CD4-positive, CD25-positive, alpha-beta regulatory T cell (primary cell): Measurements from ENCODE around the gene PCDHA1. TPM values are rescaled to one million over a fixed set of nuclear protein-coding genes. Genes with fewer than 3 reads are reported as not detected.

Experiments
- ATAC-seq, 2 donors: fragments of 150-1000 bp; cut with Tn5 transposase; one replicate each; pipeline ENCODE4 v1.10.0; 2021; ENCODE audit warnings: low read depth in 2 of 2, moderate number of reproducible peaks in 2 of 2, moderate library complexity in 1 of 2
- DNase-seq, 3 donors: peaks; one replicate each; pipeline versions ENCODE4 v3.0.0 to v3.0.0-alpha.2; 2012 to 2022; ENCODE audit warnings: mixed read lengths in 1 of 3
- H3K27ac ChIP-seq: one replicate; pipeline ENCODE4 v1.7.0; 2013; ENCODE audit warnings: mild to moderate bottlenecking, low read length; ENCODE audit not compliant: insufficient read depth, poor library complexity, severe bottlenecking
- H3K27me3 ChIP-seq: one replicate; pipeline ENCODE4 v1.7.0; 2013; ENCODE audit warnings: low read length; ENCODE audit not compliant: control insufficient read depth, insufficient read depth
- H3K36me3 ChIP-seq: one replicate; pipeline ENCODE4 v1.7.0; 2013; ENCODE audit warnings: mild to moderate bottlenecking, low read length, moderate library complexity; ENCODE audit not compliant: control insufficient read depth, insufficient read depth
- H3K4me1 ChIP-seq: 2 replicates; pipeline ENCODE4 v1.7.0; 2013; ENCODE audit warnings: mild to moderate bottlenecking, low read length; ENCODE audit not compliant: insufficient read depth, control insufficient read depth, poor library complexity, severe bottlenecking
- H3K4me3 ChIP-seq: one replicate; pipeline ENCODE4 v1.7.0; 2013; ENCODE audit warnings: low read depth, mild to moderate bottlenecking, low read length, moderate library complexity
- H3K9me3 ChIP-seq, 2 experiments: 1 replicate in 1 of 2; 2 replicates in 1 of 2; pipeline ENCODE4 v1.7.0; 2013; ENCODE audit warnings: low read length in 2 of 2, mild to moderate bottlenecking in 1 of 2, moderate library complexity in 1 of 2; ENCODE audit not compliant: control insufficient read depth in 2 of 2
- H3K27ac Mint-ChIP-seq, 3 donors: one replicate each; pipeline ENCODE4 v1.8.0; 2020 to 2022; ENCODE audit warnings: mild to moderate bottlenecking in 3 of 3, mixed read lengths in 3 of 3, moderate library complexity in 2 of 3
- H3K27me3 Mint-ChIP-seq: one replicate; pipeline ENCODE4 v1.8.0; 2022; ENCODE audit warnings: mild to moderate bottlenecking, mixed read lengths
- H3K36me3 Mint-ChIP-seq: one replicate; pipeline ENCODE4 v1.8.0; 2020; ENCODE audit warnings: mixed read lengths
- H3K4me1 Mint-ChIP-seq, 4 donors: one replicate each; pipeline ENCODE4 v1.8.0; 2020 to 2022; ENCODE audit warnings: mixed read lengths in 4 of 4, mild to moderate bottlenecking in 1 of 4
- H3K4me3 Mint-ChIP-seq, 4 donors: one replicate each; pipeline ENCODE4 v1.8.0; 2020 to 2022; ENCODE audit warnings: mild to moderate bottlenecking in 4 of 4, mixed read lengths in 4 of 4, moderate library complexity in 3 of 4
- H3K9me3 Mint-ChIP-seq, 7 donors: one replicate each; pipeline ENCODE4 v1.8.0; 2020 to 2022; ENCODE audit warnings: mixed read lengths in 7 of 7, mild to moderate bottlenecking in 3 of 7, moderate library complexity in 2 of 7
- polyA plus RNA-seq, 4 donors: library from polyadenylated mRNA; unstranded; fragments of 300-500 nt; fragmentation: Illumina TruSeq; gene quantifications; one replicate each; pipeline ENCODE4 v1.2.3, GENCODE V29; 2021
- total RNA-seq: library from RNA; stranded (reverse); gene quantifications from one replicate; pipeline ENCODE4 v1.2.3, GENCODE V29; 2022

Gene PCDHA1
- total and polyA plus RNA-seq, 5 donors from 2014 or later: not detected

- Mint-ChIP-seq H3K36me3 (no peaks in the 10 kb centered on the region), H3K4me1 (no peaks in the 10 kb centered on the region), H3K4me3 (no peak overlapping the region), H3K27me3 (no peaks in the 10 kb centered on the region), H3K27ac (no peak overlapping the region), H3K9me3 (peaks cover 0 to 1% (median 0%) of the 10 kb centered on the region in 7 donors)
- DNase-seq: no peak
- no peak overlapping the region for H3K27ac ChIP-seq
- no peaks in the 10 kb centered on the region for H3K9me3 ChIP-seq
- no peak overlapping the region for H3K4me3 ChIP-seq
- ATAC-seq: no peak
- no peaks in the 10 kb centered on the region for H3K36me3 ChIP-seq
- no peaks in the 10 kb centered on the region for H3K4me1 ChIP-seq
- no peaks in the 10 kb centered on the region for H3K27me3 ChIP-seq
Observed at GRCh38 chr5:140982083-140982716, 196.3 kb downstream of the PCDHA1 start.

GRCh38 chr5:140986117-140986521, 200.2 kb downstream of the PCDHA1 start:
- Histone ChIP-seq H3K27ac (no peak overlapping the region), H3K36me3 (no peaks in the 10 kb centered on the region), H3K27me3 (no peaks in the 10 kb centered on the region), H3K9me3 (no peaks in the 10 kb centered on the region), H3K4me3 (no peak overlapping the region), H3K4me1 (no peaks in the 10 kb centered on the region)
- Mint-ChIP-seq H3K27me3 (no peaks in the 10 kb centered on the region), H3K27ac (no peak overlapping the region), H3K9me3 (peaks cover 0 to 1% (median 0%) of the 10 kb centered on the region in 7 donors), H3K36me3 (no peaks in the 10 kb centered on the region), H3K4me1 (no peaks in the 10 kb centered on the region), H3K4me3 (no peak overlapping the region)
- DNase-seq (no peak), ATAC-seq (no peak)

- Mint-ChIP-seq H3K9me3 (peaks cover 0 to 1% (median 0%) of the 10 kb centered on the region in 7 donors), H3K4me1 (no peaks in the 10 kb centered on the region), H3K27ac (no peak overlapping the region), H3K27me3 (no peaks in the 10 kb centered on the region), H3K4me3 (no peak overlapping the region), H3K36me3 (no peaks in the 10 kb centered on the region)
- H3K4me3 ChIP-seq: no peak overlapping the region
- H3K27ac ChIP-seq: no peak overlapping the region
- DNase-seq (no peak), ATAC-seq (no peak)
- H3K27me3 ChIP-seq: no peaks in the 10 kb centered on the region
- no peaks in the 10 kb centered on the region for H3K4me1 ChIP-seq
- H3K36me3 ChIP-seq: no peaks in the 10 kb centered on the region
- H3K9me3 ChIP-seq: no peaks in the 10 kb centered on the region
Observed at GRCh38 chr5:140988100-140988499, 202.2 kb downstream of the PCDHA1 start.

GRCh38 chr5:140988608-140989007, 202.7 kb downstream of the PCDHA1 start:
- no peak for ATAC-seq
- Mint-ChIP-seq H3K27me3 (no peaks in the 10 kb centered on the region), H3K9me3 (peaks cover 0 to 1% (median 0%) of the 10 kb centered on the region in 7 donors), H3K4me3 (no peak overlapping the region), H3K36me3 (no peaks in the 10 kb centered on the region), H3K27ac (no peak overlapping the region), H3K4me1 (no peaks in the 10 kb centered on the region)
- DNase-seq: no peak
- no peaks in the 10 kb centered on the region for H3K27me3 ChIP-seq
- H3K4me3 ChIP-seq: no peak overlapping the region
- no peak overlapping the region for H3K27ac ChIP-seq
- no peaks in the 10 kb centered on the region for H3K4me1 ChIP-seq
- no peaks in the 10 kb centered on the region for H3K36me3 ChIP-seq
- H3K9me3 ChIP-seq: no peaks in the 10 kb centered on the region

- no peak overlapping the region for H3K4me3 Mint-ChIP-seq
- DNase-seq: no peak
Observed at GRCh38 chr5:140989254-140990020, 203.5 kb downstream of the PCDHA1 start.

GRCh38 chr5:140992828-140993227, 206.9 kb downstream of the PCDHA1 start:
- Mint-ChIP-seq H3K4me1 (no peaks in the 10 kb centered on the region), H3K36me3 (no peaks in the 10 kb centered on the region), H3K27me3 (no peaks in the 10 kb centered on the region), H3K4me3 (no peak overlapping the region), H3K9me3 (peaks cover 0 to 3% (median 0%) of the 10 kb centered on the region in 7 donors), H3K27ac (no peak overlapping the region)
- Histone ChIP-seq H3K4me3 (no peak overlapping the region), H3K9me3 (no peaks in the 10 kb centered on the region), H3K27me3 (no peaks in the 10 kb centered on the region), H3K27ac (no peak overlapping the region), H3K36me3 (no peaks in the 10 kb centered on the region), H3K4me1 (no peaks in the 10 kb centered on the region)
- ATAC-seq (no peak), DNase-seq (no peak)

More at GRCh38 chr5:140989254-140990020, 203.5 kb downstream of the PCDHA1 start:
- H3K36me3 Mint-ChIP-seq: no peaks in the 10 kb centered on the region
- Histone ChIP-seq H3K4me1 (no peaks in the 10 kb centered on the region), H3K27me3 (no peaks in the 10 kb centered on the region), H3K27ac (no peak overlapping the region), H3K36me3 (no peaks in the 10 kb centered on the region), H3K9me3 (no peaks in the 10 kb centered on the region), H3K4me3 (no peak overlapping the region)
- no peak for ATAC-seq
- H3K9me3 Mint-ChIP-seq: peaks cover 0 to 1% (median 0%) of the 10 kb centered on the region in 7 donors
- no peaks in the 10 kb centered on the region for H3K4me1 Mint-ChIP-seq
- H3K27me3 Mint-ChIP-seq: no peaks in the 10 kb centered on the region
- H3K27ac Mint-ChIP-seq: no peak overlapping the region

GRCh38 chr5:140996060-140996459, 210.1 kb downstream of the PCDHA1 start:
- no peaks in the 10 kb centered on the region for H3K36me3 Mint-ChIP-seq
- H3K27me3 Mint-ChIP-seq: peaks cover 8% of the 10 kb centered on the region

More at GRCh38 chr5:140996060-140996459, 210.1 kb downstream of the PCDHA1 start:
- Histone ChIP-seq H3K36me3 (no peaks in the 10 kb centered on the region), H3K4me3 (no peak overlapping the region), H3K27me3 (peaks cover 2% of the 10 kb centered on the region), H3K4me1 (no peaks in the 10 kb centered on the region), H3K9me3 (no peaks in the 10 kb centered on the region), H3K27ac (no peak overlapping the region)
- no peak for ATAC-seq
- no peak overlapping the region for H3K4me3 Mint-ChIP-seq
- H3K27ac Mint-ChIP-seq: no peak overlapping the region
- DNase-seq: no peak
- H3K4me1 Mint-ChIP-seq: peaks cover 0 to under 1% (median 0%) of the 10 kb centered on the region in 4 donors
- peaks cover 0 to 3% (median 1%) of the 10 kb centered on the region in 7 donors for H3K9me3 Mint-ChIP-seq
